22Rv1 (cell line): ENCODE results near the gene CUL4A.
A peak's percentile ranks its signal among the peaks of the same experiment; 100 is the strongest.
"Not testable (repeated sequence)": the region's sequence is repeated elsewhere in the genome, so short reads cannot be mapped to it uniquely, and the experiment has no call there.

Experiments used
- H3K27ac ChIP-seq: fragments of 450-650 bp; 2 replicates; pipeline ENCODE4 v1.5.1; 2017
- ZFX ChIP-seq: fragments of 450-650 bp; IDR thresholded peaks from 2 replicates; pipeline ENCODE4 v1.6.1; 2017; ENCODE audit warnings: antibody characterized with exemption, borderline replicate concordance
- TF ChIP-seq, protein P1 (sequence below): fragments of 450-650 bp; IDR thresholded peaks from 2 replicates; pipeline ENCODE4 v1.5.1; 2017; ENCODE audit warnings: mild to moderate bottlenecking

The CUL4A gene

GRCh38 chr13:113307491-113307890 is 98.1 kb downstream of the CUL4A start:
- no peak overlapping the region for H3K27ac ChIP-seq
- no peak for TF ChIP-seq ZFX
- TF ChIP-seq, protein P1, sequence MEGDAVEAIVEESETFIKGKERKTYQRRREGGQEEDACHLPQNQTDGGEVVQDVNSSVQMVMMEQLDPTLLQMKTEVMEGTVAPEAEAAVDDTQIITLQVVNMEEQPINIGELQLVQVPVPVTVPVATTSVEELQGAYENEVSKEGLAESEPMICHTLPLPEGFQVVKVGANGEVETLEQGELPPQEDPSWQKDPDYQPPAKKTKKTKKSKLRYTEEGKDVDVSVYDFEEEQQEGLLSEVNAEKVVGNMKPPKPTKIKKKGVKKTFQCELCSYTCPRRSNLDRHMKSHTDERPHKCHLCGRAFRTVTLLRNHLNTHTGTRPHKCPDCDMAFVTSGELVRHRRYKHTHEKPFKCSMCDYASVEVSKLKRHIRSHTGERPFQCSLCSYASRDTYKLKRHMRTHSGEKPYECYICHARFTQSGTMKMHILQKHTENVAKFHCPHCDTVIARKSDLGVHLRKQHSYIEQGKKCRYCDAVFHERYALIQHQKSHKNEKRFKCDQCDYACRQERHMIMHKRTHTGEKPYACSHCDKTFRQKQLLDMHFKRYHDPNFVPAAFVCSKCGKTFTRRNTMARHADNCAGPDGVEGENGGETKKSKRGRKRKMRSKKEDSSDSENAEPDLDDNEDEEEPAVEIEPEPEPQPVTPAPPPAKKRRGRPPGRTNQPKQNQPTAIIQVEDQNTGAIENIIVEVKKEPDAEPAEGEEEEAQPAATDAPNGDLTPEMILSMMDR: no peak

- no peak overlapping the region for H3K27ac ChIP-seq
- TF ChIP-seq, protein P1: no peak
- no peak for TF ChIP-seq ZFX
Measured at GRCh38 chr13:113309473-113309872, 100.1 kb downstream of the CUL4A start.

DNA sequence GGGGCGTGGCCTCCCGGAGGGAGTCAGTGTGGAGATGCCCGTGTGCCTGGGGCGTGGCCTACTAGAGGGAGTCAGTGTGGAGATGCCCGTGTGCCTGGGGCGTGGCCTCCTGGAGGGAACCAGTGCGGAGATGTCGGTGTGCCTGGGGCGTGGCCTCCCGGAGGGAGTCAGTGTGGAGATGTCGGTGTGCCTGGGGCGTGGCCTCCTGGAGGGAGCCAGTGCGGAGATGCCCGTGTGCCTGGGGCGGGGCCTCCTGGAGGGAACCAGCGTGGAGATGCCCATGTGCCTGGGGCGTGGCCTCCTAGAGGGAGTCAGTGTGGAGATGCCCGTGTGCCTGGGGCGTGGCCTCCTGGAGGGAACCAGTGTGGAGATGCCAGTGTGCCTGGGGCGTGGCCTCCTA is 104.7 kb downstream of the CUL4A start:
- not testable (repeated sequence) for H3K27ac ChIP-seq

DNA sequence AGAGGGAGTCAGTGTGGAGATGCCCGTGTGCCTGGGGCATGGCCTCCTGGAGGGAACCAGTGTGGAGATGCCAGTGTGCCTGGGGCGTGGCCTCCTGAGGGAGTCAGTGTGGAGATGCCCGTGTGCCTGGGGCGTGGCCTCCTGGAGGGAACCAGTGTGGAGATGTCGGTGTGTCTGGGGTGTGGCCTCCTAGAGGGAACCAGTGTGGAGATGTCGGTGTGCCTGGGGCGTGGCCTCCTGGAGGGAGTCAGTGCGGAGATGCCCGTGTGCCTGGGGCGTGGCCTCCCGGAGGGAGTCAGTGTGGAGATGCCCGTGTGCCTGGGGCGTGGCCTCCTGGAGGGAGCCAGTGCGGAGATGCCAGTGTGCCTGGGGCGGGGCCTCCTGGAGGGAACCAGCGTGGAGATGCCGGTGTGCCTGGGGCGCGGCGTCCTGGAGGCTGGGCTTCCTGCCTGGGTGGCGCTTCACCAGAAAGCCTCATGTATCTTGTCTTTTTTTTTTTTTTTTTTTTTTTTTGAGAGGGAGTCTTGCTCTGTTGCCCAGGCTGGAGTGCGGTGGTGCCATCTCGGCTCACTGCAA is 105.6 kb downstream of the CUL4A start:
- H3K27ac ChIP-seq: peak overlapping the region; percentile 48

- TF ChIP-seq, protein P1: no peak
- TF ChIP-seq ZFX: no peak
- H3K27ac ChIP-seq: peak overlapping the region; percentile 48
Measured at GRCh38 chr13:113315992-113316391, 106.6 kb downstream of the CUL4A start.
